GM12873 (cell line): ENCODE measurements around the gene CCDC12.

ENCODE experiments used
- CTCF ChIP-seq: IDR thresholded peaks from 2 replicates; pipeline ENCODE4 v1.5.1; 2012; ENCODE audit warnings: low read depth, mild to moderate bottlenecking, moderate library complexity, low read length, control low read depth; ENCODE audit not compliant: insufficient read depth; ENCODE audit errors: missing control alignments

Gene CCDC12

GRCh38 chr3:46909535-46910161, 66.9 kb downstream of the CCDC12 start:
- peak; percentile 87 for TF ChIP-seq CTCF

GRCh38 chr3:46908986-46909534, 67.5 kb downstream of the CCDC12 start:
- TF ChIP-seq CTCF: no peak

DNA sequence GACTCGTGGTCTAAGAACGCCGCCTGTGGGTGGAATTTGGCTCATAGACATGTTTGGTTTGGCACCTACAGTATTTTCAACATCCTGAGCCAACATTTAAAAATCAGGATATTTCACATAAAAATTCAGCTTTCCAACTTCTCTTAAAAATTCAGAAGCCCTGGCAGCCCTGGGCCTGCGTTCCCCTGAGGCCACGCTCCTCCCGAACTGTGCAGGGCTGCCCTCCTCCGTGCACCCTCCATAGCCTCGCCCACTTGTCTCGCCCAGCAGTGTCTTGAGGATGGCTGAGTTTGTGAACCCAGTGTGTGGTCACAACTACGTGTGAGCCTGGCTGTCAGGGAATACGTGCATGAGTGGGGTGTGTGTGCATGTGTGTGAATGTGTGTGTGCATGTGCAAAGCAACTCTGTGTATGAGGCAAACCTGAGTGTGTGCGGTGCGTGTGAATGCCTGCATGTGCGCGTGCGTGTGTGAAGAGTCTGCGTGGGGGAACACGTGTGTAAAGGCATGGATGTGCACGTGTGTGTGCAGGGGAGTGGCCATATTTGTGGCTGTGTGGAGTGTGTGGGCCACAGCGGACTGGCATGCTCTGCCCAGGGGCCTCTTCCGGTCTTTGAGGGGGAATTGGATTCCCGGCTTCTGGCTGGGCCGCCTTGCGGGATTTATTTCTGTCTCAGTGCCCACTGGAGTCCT, 68.1 kb downstream of the CCDC12 start:
- no peak for TF ChIP-seq CTCF

- no peak for TF ChIP-seq CTCF
Measured at GRCh38 chr3:46907960-46908293, 68.6 kb downstream of the CCDC12 start.

DNA sequence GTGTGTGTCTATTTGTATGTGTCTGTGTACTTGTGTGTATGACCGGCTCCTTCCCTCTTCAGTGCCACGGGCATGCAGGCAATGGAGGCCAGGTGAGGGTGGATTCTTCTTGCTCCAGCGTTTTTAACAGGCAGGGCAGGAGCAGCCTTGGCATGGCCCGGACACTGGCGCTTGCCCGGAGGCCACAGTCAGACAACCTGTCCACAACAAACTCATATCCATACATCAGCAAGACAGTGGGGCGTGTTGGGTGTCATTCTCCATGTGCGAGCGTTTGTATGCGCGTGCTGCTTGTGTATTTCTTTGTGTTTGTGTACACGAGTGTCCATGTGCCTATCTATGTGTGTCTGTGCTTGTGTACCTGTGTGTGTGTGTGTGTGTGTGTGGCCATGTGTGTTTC, 69.3 kb downstream of the CCDC12 start:
- TF ChIP-seq CTCF: no peak

GRCh38 chr3:46906471-46907058, 70.0 kb downstream of the CCDC12 start:
- no peak for TF ChIP-seq CTCF

DNA sequence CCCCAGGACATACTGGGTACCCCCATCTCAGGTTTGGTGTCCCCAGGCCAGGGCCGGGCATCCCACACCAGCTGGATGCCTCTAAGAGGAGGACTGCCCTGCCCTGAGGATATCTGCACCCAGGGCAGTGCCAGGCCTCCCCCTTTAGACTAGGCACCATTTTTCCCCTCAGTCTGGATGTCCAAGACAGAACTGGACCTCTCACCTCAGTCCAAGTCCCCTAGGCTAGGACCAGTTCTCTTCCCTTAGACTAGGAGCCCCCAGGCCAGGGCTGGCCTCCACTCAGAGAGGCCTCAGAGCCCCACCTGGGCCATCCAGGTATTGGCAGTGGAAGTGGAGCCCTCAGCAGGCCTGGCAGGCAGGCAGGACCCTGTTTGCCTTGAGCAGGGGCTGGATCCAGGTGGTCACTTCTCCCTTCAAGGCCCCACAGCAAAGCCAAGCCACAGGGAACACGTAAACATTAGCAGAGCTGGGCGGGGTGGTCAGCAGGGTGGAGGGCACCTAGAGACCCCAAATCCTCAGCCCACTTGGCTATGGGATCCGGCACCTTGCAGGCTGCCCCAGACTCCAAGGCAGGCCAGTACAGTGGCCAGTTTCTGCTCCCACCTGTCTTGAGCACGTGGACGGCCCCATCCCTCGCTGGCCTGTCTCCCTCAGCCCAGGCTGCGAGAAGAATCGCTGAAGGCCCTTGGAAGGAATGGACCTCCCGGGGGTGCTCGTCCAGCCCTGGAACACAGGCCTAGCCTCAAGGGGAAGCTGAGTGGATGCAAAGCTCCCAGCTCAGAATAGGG, 70.7 kb downstream of the CCDC12 start:
- no peak for TF ChIP-seq CTCF
